Mesothelial cell of epicardium (in vitro differentiated cells): ENCODE data around the gene HAUS7. TPM values are rescaled to one million over a fixed set of nuclear protein-coding genes. Genes with fewer than 3 reads are reported as not detected.

ENCODE experiments used
- DNase-seq, 2 experiments: peaks; one replicate each; pipeline ENCODE4 v3.0.0; 2021; ENCODE audit warnings: low spot score in 2 of 2; ENCODE audit not compliant: unreplicated experiment in 2 of 2
- H3K27ac Mint-ChIP-seq: 2 replicates; pipeline ENCODE4 v1.8.0; 2021; ENCODE audit warnings: mixed read lengths
- H3K27me3 Mint-ChIP-seq: 2 replicates; pipeline ENCODE4 v1.8.0; 2021; ENCODE audit warnings: low read depth, mixed read lengths
- H3K36me3 Mint-ChIP-seq: 2 replicates; pipeline ENCODE4 v1.8.0; 2021; ENCODE audit warnings: mixed read lengths
- H3K4me1 Mint-ChIP-seq: 2 replicates; pipeline ENCODE4 v1.8.0; 2021; ENCODE audit warnings: mixed read lengths
- H3K4me3 Mint-ChIP-seq: 2 replicates; pipeline ENCODE4 v1.8.0; 2021; ENCODE audit warnings: mild to moderate bottlenecking, moderate library complexity, mixed read lengths
- H3K9me3 Mint-ChIP-seq: 2 replicates; pipeline ENCODE4 v1.8.0; 2021; ENCODE audit warnings: mixed read lengths
- CTCF ChIP-seq: fragments of 200-600 bp; sonication (generic); IDR thresholded peaks from one replicate; pipeline ENCODE4 v1.5.0; 2021; ENCODE audit warnings: antibody characterized with exemption; ENCODE audit not compliant: unreplicated experiment
- total RNA-seq: library from RNA; stranded (reverse); gene quantifications from 3 replicates; pipeline ENCODE4 v1.2.1, GENCODE V29; 2021

The HAUS7 gene
- total RNA-seq, 1 donor from 2014 or later = 24.7 TPM

GRCh38 chrX:153476666-153477363 is 6.4 kb upstream of the HAUS7 start:
- Mint-ChIP-seq H3K4me3 (no peak overlapping the region), H3K27me3 (no peaks in the 10 kb centered on the region), H3K9me3 (no peaks in the 10 kb centered on the region), H3K27ac (peak overlapping the region; percentile 88), H3K4me1 (peaks cover 16% of the 10 kb centered on the region), H3K36me3 (no peaks in the 10 kb centered on the region)
- no peak for TF ChIP-seq CTCF
- DNase-seq = peak in 1 of 2 experiments; percentile 65

- H3K4me3 Mint-ChIP-seq = no peak overlapping the region
- peak overlapping the region; percentile 88 for H3K27ac Mint-ChIP-seq
- H3K36me3 Mint-ChIP-seq = no peaks in the 10 kb centered on the region
These were observed 5.4 kb upstream of the HAUS7 start for GRCh38 chrX:153475751-153476281.

GRCh38 chrX:153475271-153475670 is 4.9 kb upstream of the HAUS7 start:
- peaks cover 16% of the 10 kb centered on the region for H3K4me1 Mint-ChIP-seq
- no peaks in the 10 kb centered on the region for H3K36me3 Mint-ChIP-seq
- H3K4me3 Mint-ChIP-seq = no peak overlapping the region
- H3K27me3 Mint-ChIP-seq = no peaks in the 10 kb centered on the region
- peaks cover 5% of the 10 kb centered on the region for H3K9me3 Mint-ChIP-seq
- no peak for TF ChIP-seq CTCF
- peak overlapping the region; percentile 50 for H3K27ac Mint-ChIP-seq
- DNase-seq = no peak

More at GRCh38 chrX:153475751-153476281, 5.4 kb upstream of the HAUS7 start:
- Mint-ChIP-seq H3K9me3 (peaks cover 5% of the 10 kb centered on the region), H3K27me3 (no peaks in the 10 kb centered on the region), H3K4me1 (peaks cover 16% of the 10 kb centered on the region)
- no peak for DNase-seq
- TF ChIP-seq CTCF = no peak

GRCh38 chrX:153474718-153475117 is 4.3 kb upstream of the HAUS7 start:
- no peak for TF ChIP-seq CTCF
- Mint-ChIP-seq H3K27ac (no peak overlapping the region), H3K36me3 (no peaks in the 10 kb centered on the region), H3K9me3 (peaks cover 5% of the 10 kb centered on the region), H3K4me1 (peaks cover 16% of the 10 kb centered on the region), H3K4me3 (no peak overlapping the region), H3K27me3 (no peaks in the 10 kb centered on the region)
- DNase-seq = peak in 1 of 2 experiments; percentile 51

GRCh38 chrX:153474266-153474665 is 3.9 kb upstream of the HAUS7 start:
- H3K36me3 Mint-ChIP-seq = no peaks in the 10 kb centered on the region
- H3K9me3 Mint-ChIP-seq = peaks cover 5% of the 10 kb centered on the region
- no peak for TF ChIP-seq CTCF
- peaks cover 19% of the 10 kb centered on the region for H3K4me1 Mint-ChIP-seq
- no peak overlapping the region for H3K27ac Mint-ChIP-seq
- H3K27me3 Mint-ChIP-seq = no peaks in the 10 kb centered on the region
- no peak for DNase-seq
- no peak overlapping the region for H3K4me3 Mint-ChIP-seq
